Transverse colon (tissue), 4 donors: ENCODE data around the gene HSPA14.

Experiments
- CTCF ChIP-seq, 5 experiments: fragments of 200-600 bp in 3 of 5; fragments of 450-650 bp in 2 of 5; sonication (generic) in 3 of 5; IDR thresholded peaks; 1 replicate in 2 of 5; 2 replicates in 3 of 5; pipeline ENCODE4 v1.5.1; 2016 to 2017; ENCODE audit warnings: antibody characterized with exemption in 5 of 5, inconsistent platforms in 3 of 5, mild to moderate bottlenecking in 2 of 5, moderate library complexity in 1 of 5
- POLR2A ChIP-seq: fragments of 450-650 bp; IDR thresholded peaks from one replicate; pipeline ENCODE4 v1.6.1; 2016; ENCODE audit warnings: antibody characterized with exemption, mild to moderate bottlenecking, moderate library complexity
- POLR2AphosphoS5 ChIP-seq, 3 donors: sonication (generic); formaldehyde crosslinking; IDR thresholded peaks; one replicate each; pipeline ENCODE4 v1.6.1; 2016; ENCODE audit warnings: antibody characterized with exemption in 3 of 3

GRCh38 chr10:14833106-14833505 is 5.0 kb upstream of the HSPA14 start:
- no peak for TF ChIP-seq CTCF (IDR thresholded peaks at IDR 0.05)
- TF ChIP-seq POLR2A = no peak
- TF ChIP-seq POLR2AphosphoS5 (IDR thresholded peaks at IDR 0.05) = no peak
